Ishikawa (cell line): Measurements from ENCODE around the gene ONECUT3.

Experiments
- CEBPB ChIP-seq: IDR thresholded peaks from 2 replicates; pipeline ENCODE4 v1.6.1; 2012
- CREB1 ChIP-seq: IDR thresholded peaks from 2 replicates; pipeline ENCODE4 v1.6.1; 2012; ENCODE audit warnings: low read depth
- EGR1 ChIP-seq: IDR thresholded peaks from 2 replicates; pipeline ENCODE4 v1.6.1; 2012
- EP300 ChIP-seq: IDR thresholded peaks from 2 replicates; pipeline ENCODE4 v1.6.1; 2012; ENCODE audit warnings: borderline replicate concordance
- FOXM1 ChIP-seq: IDR thresholded peaks from 2 replicates; pipeline ENCODE4 v1.6.1; 2012; ENCODE audit warnings: low read depth, borderline replicate concordance
- NFIC ChIP-seq: IDR thresholded peaks from 2 replicates; pipeline ENCODE4 v1.6.1; 2012
- RAD21 ChIP-seq: IDR thresholded peaks from 2 replicates; pipeline ENCODE4 v1.6.1; 2012; ENCODE audit warnings: low read depth
- TAF1 ChIP-seq: IDR thresholded peaks from 2 replicates; pipeline ENCODE4 v1.6.1; 2012; ENCODE audit warnings: low read depth, mild to moderate bottlenecking
- TCF12 ChIP-seq: IDR thresholded peaks from 2 replicates; pipeline ENCODE4 v1.6.1; 2012; ENCODE audit warnings: low read depth
- TEAD4 ChIP-seq: IDR thresholded peaks from 2 replicates; pipeline ENCODE4 v1.6.1; 2012
- USF1 ChIP-seq: IDR thresholded peaks from 2 replicates; pipeline ENCODE4 v1.6.1; 2012
- YY1 ChIP-seq: IDR thresholded peaks from 2 replicates; pipeline ENCODE4 v1.6.1; 2012; ENCODE audit warnings: low read depth
- ZBTB7A ChIP-seq: IDR thresholded peaks from 2 replicates; pipeline ENCODE4 v1.6.1; 2012; ENCODE audit warnings: low read depth
- TF ChIP-seq, protein P1 (sequence below): IDR thresholded peaks from 2 replicates; pipeline ENCODE4 v1.6.1; 2012; ENCODE audit warnings: low read depth, mild to moderate bottlenecking
- TF ChIP-seq, protein P2 (sequence below): IDR thresholded peaks from 2 replicates; pipeline ENCODE4 v1.6.1; 2012

Gene ONECUT3

DNA sequence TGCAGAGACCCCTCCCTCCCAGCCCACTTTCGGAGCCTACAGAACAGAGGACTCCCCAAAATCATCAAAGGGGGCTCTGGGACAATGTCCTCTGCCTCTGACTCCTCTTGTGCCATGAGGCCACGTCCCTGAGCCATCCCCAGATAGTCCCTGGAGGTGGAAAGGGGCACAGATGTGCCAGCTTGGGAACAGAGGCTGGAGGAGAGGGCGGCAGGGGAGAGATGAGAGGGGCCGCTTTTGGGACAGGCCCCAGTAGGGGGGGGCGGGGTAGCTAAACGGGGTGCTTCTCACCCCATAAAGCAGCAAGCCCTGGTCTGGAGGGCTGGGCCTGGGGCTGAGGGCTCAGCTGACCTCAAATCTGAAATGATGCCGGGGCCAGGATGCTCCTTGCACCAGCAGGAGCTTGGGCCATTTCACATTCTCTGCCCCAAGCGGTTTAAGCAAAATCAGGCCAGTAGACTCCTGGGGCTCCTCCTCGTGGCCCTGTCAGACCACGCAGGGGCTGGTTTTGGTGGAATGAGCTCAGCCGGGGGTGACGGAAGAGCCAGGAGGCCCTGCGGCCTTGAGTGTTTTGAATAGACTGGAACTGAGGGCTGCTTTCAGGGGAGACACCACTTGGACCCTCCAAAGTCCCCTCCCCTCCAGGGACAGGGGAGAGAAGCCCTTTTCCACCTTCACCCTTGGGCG is 27.1 kb downstream of the ONECUT3 start:
- TF ChIP-seq CEBPB, result no peak
- TF ChIP-seq USF1, result no peak
- no peak for TF ChIP-seq YY1
- TF ChIP-seq FOXM1, result no peak
- TF ChIP-seq, protein P1, sequence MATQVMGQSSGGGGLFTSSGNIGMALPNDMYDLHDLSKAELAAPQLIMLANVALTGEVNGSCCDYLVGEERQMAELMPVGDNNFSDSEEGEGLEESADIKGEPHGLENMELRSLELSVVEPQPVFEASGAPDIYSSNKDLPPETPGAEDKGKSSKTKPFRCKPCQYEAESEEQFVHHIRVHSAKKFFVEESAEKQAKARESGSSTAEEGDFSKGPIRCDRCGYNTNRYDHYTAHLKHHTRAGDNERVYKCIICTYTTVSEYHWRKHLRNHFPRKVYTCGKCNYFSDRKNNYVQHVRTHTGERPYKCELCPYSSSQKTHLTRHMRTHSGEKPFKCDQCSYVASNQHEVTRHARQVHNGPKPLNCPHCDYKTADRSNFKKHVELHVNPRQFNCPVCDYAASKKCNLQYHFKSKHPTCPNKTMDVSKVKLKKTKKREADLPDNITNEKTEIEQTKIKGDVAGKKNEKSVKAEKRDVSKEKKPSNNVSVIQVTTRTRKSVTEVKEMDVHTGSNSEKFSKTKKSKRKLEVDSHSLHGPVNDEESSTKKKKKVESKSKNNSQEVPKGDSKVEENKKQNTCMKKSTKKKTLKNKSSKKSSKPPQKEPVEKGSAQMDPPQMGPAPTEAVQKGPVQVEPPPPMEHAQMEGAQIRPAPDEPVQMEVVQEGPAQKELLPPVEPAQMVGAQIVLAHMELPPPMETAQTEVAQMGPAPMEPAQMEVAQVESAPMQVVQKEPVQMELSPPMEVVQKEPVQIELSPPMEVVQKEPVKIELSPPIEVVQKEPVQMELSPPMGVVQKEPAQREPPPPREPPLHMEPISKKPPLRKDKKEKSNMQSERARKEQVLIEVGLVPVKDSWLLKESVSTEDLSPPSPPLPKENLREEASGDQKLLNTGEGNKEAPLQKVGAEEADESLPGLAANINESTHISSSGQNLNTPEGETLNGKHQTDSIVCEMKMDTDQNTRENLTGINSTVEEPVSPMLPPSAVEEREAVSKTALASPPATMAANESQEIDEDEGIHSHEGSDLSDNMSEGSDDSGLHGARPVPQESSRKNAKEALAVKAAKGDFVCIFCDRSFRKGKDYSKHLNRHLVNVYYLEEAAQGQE, result no peak
- TF ChIP-seq TEAD4, result no peak
- no peak for TF ChIP-seq RAD21
- no peak for TF ChIP-seq EP300
- no peak for TF ChIP-seq TAF1

DNA sequence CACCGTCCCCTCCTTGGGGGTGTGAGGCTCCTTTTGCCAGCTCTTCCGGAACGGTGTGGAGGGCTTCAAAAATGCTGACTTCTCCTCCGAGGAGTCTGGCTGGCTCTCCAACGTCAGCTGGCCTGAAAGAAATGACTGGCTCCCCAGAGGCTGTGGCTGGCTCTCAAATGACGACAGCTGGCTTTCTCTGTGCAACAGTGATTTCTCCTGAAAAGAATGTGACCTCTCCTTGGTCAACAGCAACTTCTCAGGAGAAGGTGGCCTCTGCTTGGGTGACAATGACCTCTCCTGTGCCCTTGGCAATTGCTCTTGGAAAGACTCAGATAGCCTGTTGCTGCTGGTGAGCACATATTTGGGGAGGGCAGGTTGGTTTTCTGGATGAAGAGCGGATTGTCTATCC is 29.2 kb downstream of the ONECUT3 start:
- TF ChIP-seq USF1 (no peak), RAD21 (no peak), EGR1 (no peak)

- TF ChIP-seq CREB1, result no peak
- no peak for TF ChIP-seq TAF1
Observed at GRCh38 chr19:1783354-1783753, 30.0 kb downstream of the ONECUT3 start.

DNA sequence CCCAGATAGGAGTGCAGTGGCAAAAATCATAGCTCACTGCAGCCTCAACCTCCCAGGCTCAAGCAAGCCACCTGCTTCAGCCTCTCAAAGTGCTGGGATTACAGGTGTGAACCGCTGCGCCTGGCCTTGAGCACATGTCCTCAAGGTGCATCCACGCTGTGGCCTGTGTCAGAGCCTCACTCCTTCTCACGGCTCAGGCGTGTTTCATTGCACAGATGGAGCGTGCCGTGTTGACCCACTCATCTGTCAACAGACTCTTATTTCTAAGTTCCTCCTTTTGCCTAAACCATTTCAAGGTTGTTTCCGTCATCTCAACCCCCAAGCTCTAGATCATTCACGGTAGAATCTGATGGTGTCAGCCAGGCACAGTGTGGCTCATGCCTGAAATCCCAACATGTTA is 30.6 kb downstream of the ONECUT3 start:
- TF ChIP-seq EGR1 (no peak), ZBTB7A (no peak), RAD21 (no peak), TCF12 (no peak), YY1 (no peak), NFIC (no peak), TEAD4 (no peak), TAF1 (no peak), CREB1 (no peak), EP300 (no peak), USF1 (no peak), FOXM1 (no peak), CEBPB (no peak)
- TF ChIP-seq, protein P2, sequence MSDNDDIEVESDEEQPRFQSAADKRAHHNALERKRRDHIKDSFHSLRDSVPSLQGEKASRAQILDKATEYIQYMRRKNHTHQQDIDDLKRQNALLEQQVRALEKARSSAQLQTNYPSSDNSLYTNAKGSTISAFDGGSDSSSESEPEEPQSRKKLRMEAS, result no peak
- TF ChIP-seq, protein P1, result no peak

DNA sequence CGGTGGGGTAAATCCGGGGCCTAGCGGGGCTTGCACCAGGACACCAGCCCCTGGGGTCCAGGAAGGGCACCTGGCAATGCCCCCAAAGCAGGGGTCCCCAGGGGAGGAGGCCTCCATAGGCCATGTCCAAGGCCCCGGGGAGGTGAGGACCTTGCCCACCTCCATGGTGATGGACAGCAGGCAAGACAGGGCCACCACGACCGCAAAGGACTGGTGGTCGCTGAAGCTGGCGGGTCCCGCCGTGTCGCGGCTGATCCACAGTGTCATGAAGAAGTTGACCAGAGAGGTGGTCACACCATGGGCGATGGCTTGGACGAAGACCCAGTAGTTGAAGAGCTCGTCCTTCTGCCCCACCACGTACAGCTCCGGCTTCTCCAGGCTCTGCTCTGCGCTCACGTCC is 32.0 kb downstream of the ONECUT3 start:
- TF ChIP-seq EGR1 (no peak), EP300 (no peak), USF1 (no peak), ZBTB7A (no peak), TEAD4 (no peak), TAF1 (no peak), CREB1 (no peak), TCF12 (no peak), YY1 (no peak), RAD21 (no peak), NFIC (no peak), FOXM1 (no peak), CEBPB (no peak)
- TF ChIP-seq, protein P2, result no peak
- TF ChIP-seq, protein P1, result no peak
